Endothelial cell of umbilical vein (primary cell): ENCODE data around the gene MAGEA12.
"Not testable (repeated sequence)": the region's sequence is repeated elsewhere in the genome, so short reads cannot be mapped to it uniquely, and the experiment has no call there.

Experiments
- EZH2 ChIP-seq: IDR thresholded peaks from 2 replicates; pipeline ENCODE4 v1.6.1; 2012; ENCODE audit warnings: borderline replicate concordance, low read depth, mild to moderate bottlenecking, moderate library complexity, low read length, inconsistent platforms; ENCODE audit not compliant: severe bottlenecking
- TF ChIP-seq, protein P1 (sequence below): IDR thresholded peaks from 2 replicates; pipeline ENCODE4 v1.6.1; 2011; ENCODE audit not compliant: insufficient read depth, insufficient read length
- TF ChIP-seq, protein P2 (sequence below), 2 donors: IDR thresholded peaks; 1 replicate in 1 of 2; 2 replicates in 1 of 2; pipeline ENCODE4 v1.5.1; 2011; ENCODE audit warnings: low read length in 2 of 2, mild to moderate bottlenecking in 2 of 2, moderate library complexity in 2 of 2, control low read depth in 1 of 2, inconsistent platforms in 1 of 2, low read depth in 1 of 2; ENCODE audit not compliant: insufficient read depth in 1 of 2; ENCODE audit errors: extremely low read depth in 1 of 2

DNA sequence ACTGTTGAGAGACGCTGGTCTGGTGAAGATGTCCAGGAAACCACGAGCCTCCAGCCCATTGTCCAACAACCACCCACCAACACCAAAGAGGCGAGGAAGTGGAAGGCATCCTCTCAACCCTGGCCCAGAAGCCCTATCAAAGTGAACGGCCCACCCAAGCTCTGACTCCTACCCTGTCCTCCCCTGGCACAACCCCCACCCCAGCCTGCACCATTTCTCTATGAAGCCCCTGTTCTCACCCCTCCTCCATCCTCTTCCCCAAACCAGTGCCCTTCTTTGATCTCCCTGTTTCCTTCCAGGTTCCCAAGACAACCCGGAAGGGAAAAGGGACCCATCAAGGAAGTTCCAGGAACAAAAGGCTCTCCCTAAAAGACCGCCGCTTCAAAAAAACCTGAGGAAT lies 26.0 kb downstream of the MAGEA12 start:
- TF ChIP-seq EZH2: not testable (repeated sequence)
- TF ChIP-seq, protein P1, sequence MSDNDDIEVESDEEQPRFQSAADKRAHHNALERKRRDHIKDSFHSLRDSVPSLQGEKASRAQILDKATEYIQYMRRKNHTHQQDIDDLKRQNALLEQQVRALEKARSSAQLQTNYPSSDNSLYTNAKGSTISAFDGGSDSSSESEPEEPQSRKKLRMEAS: not testable (repeated sequence)
- TF ChIP-seq, protein P2, sequence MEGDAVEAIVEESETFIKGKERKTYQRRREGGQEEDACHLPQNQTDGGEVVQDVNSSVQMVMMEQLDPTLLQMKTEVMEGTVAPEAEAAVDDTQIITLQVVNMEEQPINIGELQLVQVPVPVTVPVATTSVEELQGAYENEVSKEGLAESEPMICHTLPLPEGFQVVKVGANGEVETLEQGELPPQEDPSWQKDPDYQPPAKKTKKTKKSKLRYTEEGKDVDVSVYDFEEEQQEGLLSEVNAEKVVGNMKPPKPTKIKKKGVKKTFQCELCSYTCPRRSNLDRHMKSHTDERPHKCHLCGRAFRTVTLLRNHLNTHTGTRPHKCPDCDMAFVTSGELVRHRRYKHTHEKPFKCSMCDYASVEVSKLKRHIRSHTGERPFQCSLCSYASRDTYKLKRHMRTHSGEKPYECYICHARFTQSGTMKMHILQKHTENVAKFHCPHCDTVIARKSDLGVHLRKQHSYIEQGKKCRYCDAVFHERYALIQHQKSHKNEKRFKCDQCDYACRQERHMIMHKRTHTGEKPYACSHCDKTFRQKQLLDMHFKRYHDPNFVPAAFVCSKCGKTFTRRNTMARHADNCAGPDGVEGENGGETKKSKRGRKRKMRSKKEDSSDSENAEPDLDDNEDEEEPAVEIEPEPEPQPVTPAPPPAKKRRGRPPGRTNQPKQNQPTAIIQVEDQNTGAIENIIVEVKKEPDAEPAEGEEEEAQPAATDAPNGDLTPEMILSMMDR (IDR thresholded peaks at IDR 0.05; ENCODE audit: extremely low read depth in 1 of 2, insufficient read depth in 1 of 2, low read depth in 1 of 2, low read length in 2 of 2): not testable (repeated sequence)
